NT2/D1 (cell line): ENCODE measurements around the gene GBA3.

Source experiments
- SUZ12 ChIP-seq: IDR thresholded peaks from 2 replicates; pipeline ENCODE4 v1.6.1; 2011; ENCODE audit not compliant: insufficient read length, insufficient read depth; ENCODE audit errors: extremely low read depth
- YY1 ChIP-seq: IDR thresholded peaks from 2 replicates; pipeline ENCODE4 v1.6.1; 2011; ENCODE audit not compliant: insufficient read length, insufficient read depth
- ZNF274 ChIP-seq: IDR thresholded peaks from 2 replicates; pipeline ENCODE4 v1.6.1; 2011; ENCODE audit warnings: mild to moderate bottlenecking, low read depth, low read length

- TF ChIP-seq SUZ12: no peak
- TF ChIP-seq ZNF274: no peak
- no peak for TF ChIP-seq YY1
Measured at GRCh38 chr4:22692736-22693135, at the start of gene GBA3.
